HG02678 (cell line): ENCODE results near the gene AHDC1.

Experiments
- ATAC-seq: cut with Tn5 transposase; IDR thresholded peaks from one replicate; pipeline ENCODE4 v1.9.1; 2021; ENCODE audit warnings: mild to moderate bottlenecking, moderate library complexity; ENCODE audit not compliant: unreplicated experiment

Gene AHDC1

DNA sequence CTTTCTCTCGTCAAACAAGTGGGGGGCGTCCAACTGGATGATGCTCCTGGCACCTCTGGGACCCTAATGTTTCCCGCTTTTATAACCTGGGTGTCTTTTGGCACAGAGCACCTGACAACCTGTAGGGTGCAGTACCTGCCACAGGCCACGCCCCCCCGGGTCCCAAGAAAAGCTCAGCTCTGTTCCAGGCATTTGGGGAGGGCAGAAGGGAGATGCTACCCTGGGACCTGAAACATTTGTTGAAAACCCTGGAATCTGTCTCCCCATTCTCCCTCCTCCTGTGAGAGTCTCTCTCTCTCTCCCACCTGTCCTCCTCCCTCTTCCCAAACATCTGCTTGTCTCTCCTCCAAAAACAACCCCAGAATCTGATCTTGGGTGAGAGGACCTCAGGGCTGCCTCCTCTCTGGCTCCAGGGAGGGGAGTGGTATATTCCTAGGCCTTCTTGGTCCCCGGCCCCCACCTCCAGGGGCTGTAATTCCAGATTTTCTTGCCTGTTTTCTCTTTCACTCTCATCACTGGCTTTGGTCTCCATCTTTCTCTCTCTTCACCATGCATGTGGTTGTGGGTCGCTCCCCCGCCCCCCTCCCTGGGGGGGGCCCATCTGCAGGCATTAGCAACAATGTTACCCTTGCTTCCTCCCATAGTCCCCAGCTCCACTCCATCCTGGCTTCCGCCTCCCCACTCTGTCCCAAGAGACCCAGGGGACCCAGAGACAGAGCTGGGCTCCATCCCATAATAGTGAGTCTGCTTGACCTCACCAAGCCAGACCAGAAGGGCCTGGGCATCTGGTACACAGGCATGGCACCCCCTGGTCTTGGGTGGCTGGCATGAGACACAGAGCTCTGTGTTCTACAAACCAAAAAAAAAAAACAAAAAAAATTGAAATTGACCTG lies 4.1 kb downstream of the AHDC1 start:
- no peak for ATAC-seq

- ATAC-seq, result no peak
Observed at GRCh38 chr1:27598902-27599528, 4.9 kb downstream of the AHDC1 start.

GRCh38 chr1:27598295-27598687 lies 5.7 kb downstream of the AHDC1 start:
- ATAC-seq, result no peak

DNA sequence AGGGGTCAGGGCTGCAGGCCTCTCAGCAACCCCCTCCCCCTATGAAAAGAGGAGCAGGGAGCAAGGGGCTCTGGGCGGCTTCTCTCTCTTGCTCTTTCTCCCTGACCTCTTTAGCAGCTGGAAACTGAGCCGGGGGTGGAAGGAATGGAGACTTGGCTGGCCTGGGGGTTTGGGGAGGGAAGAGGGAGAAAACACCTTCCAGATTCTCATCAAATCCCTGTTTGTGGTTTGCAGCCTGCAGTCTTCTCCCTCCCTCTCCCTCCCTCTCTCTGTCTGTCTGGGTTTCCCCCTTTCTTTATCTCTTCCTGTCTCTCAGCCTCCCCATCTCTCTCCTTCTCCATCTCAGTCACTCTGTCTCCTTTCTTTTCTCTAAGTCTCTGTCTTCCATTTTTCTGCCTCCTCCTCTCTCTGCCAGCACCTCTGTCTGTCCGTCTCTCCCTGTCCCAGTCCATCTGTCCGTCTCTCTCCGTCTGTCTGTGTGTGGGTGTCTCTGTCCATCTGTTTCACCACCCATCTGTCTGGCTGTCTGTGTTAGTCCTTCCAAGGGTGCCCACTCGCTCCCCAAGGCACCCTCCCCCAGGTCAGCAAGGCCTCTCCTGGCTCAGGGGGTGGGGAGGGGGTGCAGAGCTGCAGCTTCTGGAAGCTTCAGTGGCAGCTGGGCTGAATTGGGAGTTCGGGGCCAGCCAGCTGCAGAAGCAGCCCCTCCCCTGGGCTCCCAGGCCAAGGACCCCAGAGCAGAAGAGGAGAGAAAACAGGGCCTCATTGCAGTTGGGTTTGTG lies 6.2 kb downstream of the AHDC1 start:
- ATAC-seq, result no peak

DNA sequence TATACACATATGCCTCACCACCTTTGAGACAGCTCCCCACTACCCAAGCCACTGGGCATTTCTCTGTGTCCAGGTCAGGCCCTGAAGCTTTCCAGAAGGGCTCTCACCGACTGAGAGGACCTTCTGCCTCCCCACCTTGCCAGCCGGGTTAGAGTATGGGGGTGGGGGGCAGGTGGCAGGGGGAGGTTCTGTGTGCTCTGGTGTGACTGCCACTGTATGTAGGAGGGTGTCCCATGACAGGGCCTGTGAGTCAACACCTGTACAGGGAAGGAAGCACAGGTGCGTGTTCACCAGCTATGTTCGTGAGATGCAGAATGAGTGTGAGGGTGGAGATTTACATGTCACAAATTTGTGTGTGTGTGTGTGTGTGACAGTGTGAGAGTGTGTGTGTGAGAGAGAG lies 7.0 kb downstream of the AHDC1 start:
- ATAC-seq, result no peak

GRCh38 chr1:27596261-27596660 lies 7.7 kb downstream of the AHDC1 start:
- ATAC-seq, result no peak

- ATAC-seq, result no peak
Observed at GRCh38 chr1:27595597-27595996, 8.3 kb downstream of the AHDC1 start.

GRCh38 chr1:27594564-27595510 lies 9.1 kb downstream of the AHDC1 start:
- no peak for ATAC-seq

- no peak for ATAC-seq
Observed at GRCh38 chr1:27593678-27594563, 10.0 kb downstream of the AHDC1 start.

DNA sequence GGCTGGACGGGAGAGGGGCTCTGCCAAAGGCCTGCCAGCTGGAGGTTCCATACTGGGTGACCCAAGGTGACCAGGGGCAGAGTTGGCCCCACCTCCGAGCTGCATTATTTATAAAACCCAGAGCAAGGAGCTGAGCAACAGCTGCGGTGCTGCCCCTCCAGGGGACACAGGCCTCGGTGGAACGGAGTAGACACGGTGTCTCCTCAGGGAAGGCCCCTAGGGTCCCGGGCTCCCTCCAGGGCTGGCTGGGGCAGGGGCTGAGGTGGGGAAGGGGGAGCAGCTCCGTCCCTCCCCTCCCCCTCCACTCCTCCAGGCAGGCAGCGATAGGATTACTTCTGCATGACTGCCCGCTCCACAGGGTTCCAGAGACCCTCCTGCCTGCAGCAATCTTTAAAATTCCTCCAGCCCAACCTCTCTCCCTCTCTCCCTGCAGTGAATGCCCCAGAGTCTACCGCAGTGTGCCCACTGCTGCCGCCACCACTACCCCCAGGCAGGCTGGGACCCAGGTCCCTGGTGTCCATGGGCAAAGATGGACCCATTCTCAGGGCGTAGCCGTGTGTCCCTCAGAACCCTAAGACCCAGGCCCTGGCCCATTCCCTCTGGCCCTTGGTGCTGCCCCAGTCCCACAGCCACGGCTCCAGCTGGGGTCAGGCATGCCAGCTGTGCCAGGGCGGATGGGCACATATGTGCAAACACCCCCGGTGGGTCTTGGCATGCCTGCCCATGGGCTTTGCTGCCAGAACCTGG lies 10.8 kb downstream of the AHDC1 start:
- no peak for ATAC-seq

- no peak for ATAC-seq
Observed at GRCh38 chr1:27592232-27592930, 11.6 kb downstream of the AHDC1 start.

- no peak for ATAC-seq
Observed at GRCh38 chr1:27591622-27592021, 12.3 kb downstream of the AHDC1 start.

DNA sequence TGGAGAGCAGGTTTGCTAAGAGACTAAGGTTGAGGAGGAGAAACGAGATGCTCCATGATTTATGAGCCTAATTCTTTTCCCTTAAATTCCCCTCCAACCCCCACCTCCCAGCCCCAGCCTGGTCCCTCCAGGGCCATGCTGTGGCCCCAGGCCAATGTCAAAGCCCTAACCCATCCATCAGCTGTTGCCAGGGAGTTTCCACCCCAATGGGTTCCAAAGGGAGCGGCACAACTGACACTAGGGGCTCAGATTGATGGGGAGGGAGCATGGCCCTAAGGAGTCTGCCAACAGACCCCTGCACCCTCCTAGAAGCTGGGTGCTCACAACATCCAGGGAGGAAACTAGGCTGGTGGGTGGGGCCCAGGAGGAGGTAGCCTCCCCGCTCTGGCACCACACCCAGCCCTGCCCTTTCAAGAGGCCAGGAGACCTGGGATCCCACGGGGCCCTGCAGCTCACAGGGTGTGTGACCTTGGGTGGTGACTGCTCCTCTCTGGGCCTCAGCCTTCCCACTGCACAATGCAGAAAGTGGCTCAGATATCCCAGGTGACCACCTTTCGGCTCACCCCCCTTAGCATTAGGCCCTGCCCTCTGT lies 12.9 kb downstream of the AHDC1 start:
- ATAC-seq, result no peak

GRCh38 chr1:27589841-27590426 lies 14.0 kb downstream of the AHDC1 start:
- ATAC-seq, result no peak

DNA sequence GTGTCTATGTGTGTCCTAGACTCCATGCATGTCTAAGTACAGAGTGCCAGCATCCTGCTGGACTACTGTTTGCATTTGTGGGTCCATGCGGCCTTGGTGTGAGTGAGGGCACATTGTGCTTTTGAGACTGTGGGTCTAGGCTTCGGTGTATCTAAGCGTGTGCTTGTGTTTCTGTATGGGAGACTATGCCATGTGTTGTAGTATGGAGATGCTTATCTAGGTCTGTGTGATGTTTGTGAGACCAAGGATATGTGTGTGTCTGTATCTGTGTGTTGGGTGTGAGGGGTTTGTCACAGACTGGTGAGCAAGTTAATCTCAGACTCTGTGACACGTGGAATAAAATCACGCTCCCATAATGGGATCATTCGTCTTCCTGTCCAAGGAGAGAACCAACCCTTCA lies 14.5 kb downstream of the AHDC1 start:
- no peak for ATAC-seq

DNA sequence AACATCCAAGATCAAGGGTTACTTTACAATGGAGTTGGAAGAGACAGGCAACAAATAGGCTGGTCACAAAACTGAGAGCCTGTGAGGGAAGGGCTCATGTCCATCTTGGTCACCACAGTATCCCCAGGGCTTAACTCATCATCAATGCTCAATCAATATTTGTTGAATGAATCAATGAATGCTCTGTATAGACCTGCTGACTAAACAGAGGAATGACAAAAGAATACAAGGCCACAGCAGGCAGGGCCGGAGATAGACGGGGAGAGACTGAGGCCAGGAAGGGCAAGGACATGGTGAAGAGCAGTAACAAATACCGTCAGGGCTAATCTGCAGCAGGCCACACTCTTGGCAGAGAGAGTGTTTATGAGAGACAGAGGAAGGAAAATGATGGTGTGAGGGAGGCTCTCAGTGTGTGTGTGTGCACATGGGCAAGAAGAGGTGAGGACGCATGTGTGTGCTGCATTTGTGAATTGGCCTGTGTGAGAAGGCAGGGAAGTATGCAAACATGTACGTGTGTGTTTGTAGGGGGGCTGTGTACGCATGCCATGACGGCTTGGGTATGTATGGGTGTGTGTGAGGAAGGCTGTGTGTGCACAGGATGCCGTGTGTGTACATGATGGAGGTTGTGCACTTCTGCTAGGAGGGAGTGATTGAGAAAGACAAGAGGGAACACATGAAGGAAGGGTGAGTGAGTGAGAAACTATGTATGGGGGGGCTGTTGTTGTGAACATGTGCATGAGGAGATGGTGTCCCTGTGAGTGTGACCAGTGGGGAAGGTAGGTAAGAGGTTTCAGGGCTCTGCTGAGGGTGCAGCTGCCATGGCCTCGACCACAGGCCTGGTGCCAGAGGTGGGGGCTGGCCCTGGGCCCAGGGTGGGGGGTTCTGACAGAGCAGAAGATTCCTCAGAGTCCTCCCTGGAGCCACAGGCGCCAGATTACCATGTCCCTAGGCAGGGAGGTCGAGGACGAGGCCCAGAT lies 15.4 kb downstream of the AHDC1 start:
- ATAC-seq, result no peak
